T-helper 17 cell (primary cell): ENCODE measurements around the gene SETD7. TPM values are rescaled to one million over a fixed set of nuclear protein-coding genes. Genes with fewer than 3 reads are reported as not detected.

Experiments used
- ATAC-seq: fragments of 150-1000 bp; cut with Tn5 transposase; 2 replicates; pipeline ENCODE4 v1.10.0; 2021; ENCODE audit warnings: mild to moderate bottlenecking, moderate library complexity
- DNase-seq, 3 donors: peaks; one replicate each; pipeline versions ENCODE4 v3.0.0 to v3.0.0-alpha.2; 2020 to 2021
- H3K9me3 ChIP-seq: one replicate; pipeline ENCODE4 v1.7.0; 2013; ENCODE audit warnings: low read length, mild to moderate bottlenecking; ENCODE audit not compliant: control insufficient read depth, poor library complexity, severe bottlenecking
- H3K27ac Mint-ChIP-seq: one replicate; pipeline ENCODE4 v1.8.0; 2022; ENCODE audit warnings: mild to moderate bottlenecking, moderate library complexity, mixed read lengths
- H3K27me3 Mint-ChIP-seq: one replicate; pipeline ENCODE4 v1.8.0; 2022; ENCODE audit warnings: mixed read lengths
- H3K36me3 Mint-ChIP-seq: one replicate; pipeline ENCODE4 v1.8.0; 2022; ENCODE audit warnings: low read depth, mixed read lengths
- H3K4me1 Mint-ChIP-seq: one replicate; pipeline ENCODE4 v1.8.0; 2022; ENCODE audit warnings: mild to moderate bottlenecking, mixed read lengths
- H3K4me3 Mint-ChIP-seq: one replicate; pipeline ENCODE4 v1.8.0; 2022; ENCODE audit warnings: mild to moderate bottlenecking, moderate library complexity, mixed read lengths
- total RNA-seq, 4 donors: library from RNA in 2 of 4; stranded (reverse) in 2 of 4; gene quantifications; one replicate each; pipeline ENCODE4 v1.2.3 and lab custom pipeline; 2022 to 2026

The SETD7 gene
- total RNA-seq, 2 donors from 2014 or later, result 29.7 to 37.9 TPM

DNA sequence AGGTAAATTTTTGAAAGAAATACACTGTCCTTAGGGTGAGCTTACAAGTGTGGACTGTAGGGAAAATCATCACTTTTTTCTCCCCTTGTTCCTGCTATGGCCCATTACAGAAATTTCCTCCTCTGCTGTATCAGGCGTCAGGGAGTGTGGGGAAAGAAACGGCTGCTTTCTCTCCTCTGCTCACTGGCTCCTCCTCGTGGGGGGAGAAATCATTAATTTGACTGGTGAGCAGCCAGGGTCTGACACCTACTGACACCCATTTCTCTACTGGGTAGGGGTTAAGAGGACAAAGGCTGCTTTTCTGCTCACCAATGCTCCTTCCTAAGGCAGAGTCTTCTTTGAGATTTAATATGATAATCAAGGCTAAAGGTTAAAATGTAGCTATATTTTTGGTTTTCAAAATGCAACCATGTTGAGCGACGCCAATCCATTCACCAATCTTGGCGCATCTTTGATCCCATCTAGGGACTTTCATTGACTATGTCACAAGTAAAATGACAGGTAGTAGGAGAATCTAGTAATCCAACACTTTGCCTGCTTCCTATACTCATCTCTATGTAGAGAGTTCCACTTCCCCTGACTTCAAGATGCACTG lies 25.1 kb downstream of the SETD7 start:
- peaks cover 3% of the 10 kb centered on the region for H3K36me3 Mint-ChIP-seq
- H3K27me3 Mint-ChIP-seq, result no peaks in the 10 kb centered on the region
- H3K4me1 Mint-ChIP-seq, result peaks cover 12% of the 10 kb centered on the region
- ATAC-seq (peak; percentile 80), DNase-seq (peak; percentile 17 to 59 (median 24))
- H3K9me3 ChIP-seq, result no peaks in the 10 kb centered on the region
- no peak overlapping the region for H3K27ac Mint-ChIP-seq
- H3K4me3 Mint-ChIP-seq, result no peak overlapping the region

GRCh38 chr4:139528377-139529005 lies 27.5 kb downstream of the SETD7 start:
- peak; percentile 36 for ATAC-seq
- DNase-seq, result no peak
- H3K4me3 Mint-ChIP-seq, result no peak overlapping the region
- no peaks in the 10 kb centered on the region for H3K27me3 Mint-ChIP-seq
- H3K27ac Mint-ChIP-seq, result peak overlapping the region; percentile 74
- H3K36me3 Mint-ChIP-seq, result peaks cover 6% of the 10 kb centered on the region
- no peaks in the 10 kb centered on the region for H3K9me3 ChIP-seq
- H3K4me1 Mint-ChIP-seq, result peaks cover 18% of the 10 kb centered on the region

DNA sequence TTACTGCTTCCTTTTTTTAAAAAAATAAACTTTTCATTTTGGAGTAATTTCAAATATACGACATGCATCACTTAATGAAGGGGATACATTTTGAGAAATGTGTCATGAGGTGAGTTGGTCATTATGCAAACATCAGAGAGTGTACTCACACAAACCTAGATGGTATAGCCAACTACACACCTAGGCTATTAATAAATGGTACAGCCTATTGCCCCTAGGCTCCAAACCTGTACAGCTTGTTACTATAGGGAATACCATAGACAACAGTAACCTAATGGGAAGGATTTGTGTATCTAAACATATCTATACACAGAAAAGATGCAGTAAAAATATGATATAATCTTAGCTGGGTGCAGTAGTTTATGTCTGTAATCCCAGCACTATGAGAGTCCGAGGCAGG lies 29.1 kb downstream of the SETD7 start:
- ATAC-seq (no peak), DNase-seq (no peak)
- Mint-ChIP-seq H3K4me1 (peaks cover 16% of the 10 kb centered on the region), H3K27ac (no peak overlapping the region), H3K27me3 (no peaks in the 10 kb centered on the region), H3K4me3 (no peak overlapping the region), H3K36me3 (peaks cover 3% of the 10 kb centered on the region)
- H3K9me3 ChIP-seq, result no peaks in the 10 kb centered on the region

DNA sequence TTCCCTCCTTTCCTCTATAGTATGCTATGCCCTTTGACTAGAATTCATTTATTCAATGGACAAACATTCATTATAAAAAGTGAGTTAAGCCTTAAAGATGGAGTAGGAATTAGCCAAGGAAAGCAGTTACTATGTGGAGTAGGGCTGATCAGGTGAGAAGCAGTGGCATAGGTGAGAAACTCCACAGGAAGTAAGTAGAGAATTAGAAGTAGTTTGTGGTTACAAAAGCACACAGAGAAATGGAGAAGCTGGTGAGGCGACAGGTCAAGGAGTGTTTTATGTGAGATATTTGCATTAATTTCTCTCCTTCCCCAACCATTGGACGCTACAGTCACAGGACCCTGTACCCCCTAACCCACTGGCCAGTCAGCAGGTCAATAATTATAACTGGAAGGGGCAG lies 30.6 kb downstream of the SETD7 start:
- no peaks in the 10 kb centered on the region for H3K27me3 Mint-ChIP-seq
- peak overlapping the region; percentile 53 for H3K27ac Mint-ChIP-seq
- H3K4me1 Mint-ChIP-seq, result peaks cover 11% of the 10 kb centered on the region
- peak overlapping the region; percentile 21 for H3K4me3 Mint-ChIP-seq
- peaks cover 3% of the 10 kb centered on the region for H3K36me3 Mint-ChIP-seq
- DNase-seq (no peak), ATAC-seq (no peak)
- H3K9me3 ChIP-seq, result no peaks in the 10 kb centered on the region

DNA sequence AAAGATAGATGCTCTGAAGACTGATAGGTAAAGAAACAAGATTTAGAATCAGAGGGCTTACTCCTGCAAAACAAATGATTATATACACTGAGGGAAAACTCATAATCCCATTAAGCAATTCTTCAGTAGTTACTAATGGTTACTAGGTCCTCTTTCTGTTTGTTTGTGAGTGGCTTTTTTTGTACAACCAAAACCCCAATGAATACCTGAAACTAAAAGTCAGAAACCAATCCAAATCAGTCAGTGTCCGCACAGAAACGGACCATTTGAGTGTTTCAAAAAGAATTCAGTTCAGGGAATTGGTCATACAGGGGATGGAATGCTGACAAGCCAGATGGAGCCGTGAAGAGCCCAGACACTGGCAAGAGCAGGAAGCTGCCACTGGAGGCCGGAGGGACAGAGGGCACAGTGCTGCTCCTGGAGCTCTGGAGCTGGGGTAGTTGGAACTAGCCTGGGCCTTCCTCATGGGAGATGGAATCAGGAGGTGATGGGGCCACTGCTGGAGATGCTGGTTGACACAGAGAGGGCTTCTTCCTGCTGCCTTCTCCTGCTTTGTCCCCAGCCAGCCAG lies 31.9 kb downstream of the SETD7 start:
- Mint-ChIP-seq H3K36me3 (peaks cover 3% of the 10 kb centered on the region), H3K4me1 (peaks cover 11% of the 10 kb centered on the region), H3K27ac (peak overlapping the region; percentile 53), H3K4me3 (no peak overlapping the region), H3K27me3 (no peaks in the 10 kb centered on the region)
- DNase-seq (no peak), ATAC-seq (no peak)
- no peaks in the 10 kb centered on the region for H3K9me3 ChIP-seq

GRCh38 chr4:139523076-139523475 lies 32.9 kb downstream of the SETD7 start:
- Mint-ChIP-seq H3K27me3 (no peaks in the 10 kb centered on the region), H3K4me1 (peaks cover 8% of the 10 kb centered on the region), H3K27ac (no peak overlapping the region), H3K36me3 (peaks cover 3% of the 10 kb centered on the region), H3K4me3 (no peak overlapping the region)
- ATAC-seq (no peak), DNase-seq (no peak)
- H3K9me3 ChIP-seq, result no peaks in the 10 kb centered on the region

DNA sequence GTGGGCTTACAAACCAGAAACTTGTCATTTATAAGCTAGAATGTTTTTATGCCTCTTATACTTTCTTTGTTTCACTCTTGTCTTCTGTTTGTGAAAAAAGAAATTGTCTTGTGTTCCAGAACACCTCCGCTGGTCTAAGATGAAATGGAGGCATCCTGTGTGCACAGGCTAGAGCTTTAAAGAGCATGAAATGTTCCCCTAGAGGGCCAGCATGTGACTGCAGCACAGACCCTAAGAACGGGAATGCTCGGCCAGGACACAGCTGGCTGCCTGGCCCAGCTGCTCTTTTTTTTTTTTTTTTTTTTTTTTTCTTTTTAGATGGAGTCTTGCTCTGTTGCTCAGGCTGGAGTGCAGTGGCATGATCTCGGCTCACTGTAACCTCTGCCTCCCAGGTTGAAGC lies 33.6 kb downstream of the SETD7 start:
- peaks cover 8% of the 10 kb centered on the region for H3K4me1 Mint-ChIP-seq
- H3K27me3 Mint-ChIP-seq, result no peaks in the 10 kb centered on the region
- H3K27ac Mint-ChIP-seq, result no peak overlapping the region
- no peak overlapping the region for H3K4me3 Mint-ChIP-seq
- H3K36me3 Mint-ChIP-seq, result peaks cover 3% of the 10 kb centered on the region
- no peaks in the 10 kb centered on the region for H3K9me3 ChIP-seq
- DNase-seq, result no peak
- no peak for ATAC-seq

- no peak for DNase-seq
- Mint-ChIP-seq H3K27me3 (no peaks in the 10 kb centered on the region), H3K4me1 (peaks cover 8% of the 10 kb centered on the region), H3K27ac (no peak overlapping the region), H3K36me3 (peaks cover 3% of the 10 kb centered on the region), H3K4me3 (no peak overlapping the region)
- no peaks in the 10 kb centered on the region for H3K9me3 ChIP-seq
- ATAC-seq, result no peak
Measured at GRCh38 chr4:139521754-139522401, 34.1 kb downstream of the SETD7 start.

DNA sequence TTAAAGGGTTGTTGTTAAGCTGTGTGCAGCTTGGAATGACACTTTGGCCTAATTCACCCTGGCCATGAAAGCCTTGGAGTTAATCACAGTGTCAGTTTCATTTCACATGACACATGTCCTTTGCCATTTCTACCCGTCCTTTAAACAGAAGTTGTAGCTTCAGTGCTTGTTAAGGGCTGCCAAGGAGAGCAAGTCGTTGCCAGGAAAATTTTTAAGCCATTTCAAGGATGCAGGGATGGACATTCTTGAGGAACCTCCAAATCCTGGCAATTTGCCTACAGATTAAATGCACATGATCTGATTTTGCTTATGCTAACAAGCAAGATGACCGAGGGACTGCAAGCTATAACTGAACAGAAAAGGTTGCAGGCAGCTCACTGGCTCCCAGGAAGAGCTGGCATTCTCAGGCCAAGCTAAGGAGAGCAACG lies 40.5 kb downstream of the SETD7 start:
- peak overlapping the region; percentile 36 for H3K4me3 Mint-ChIP-seq
- peaks cover 8% of the 10 kb centered on the region for H3K4me1 Mint-ChIP-seq
- no peaks in the 10 kb centered on the region for H3K9me3 ChIP-seq
- no peak for DNase-seq
- ATAC-seq, result no peak
- no peak overlapping the region for H3K27ac Mint-ChIP-seq
- H3K36me3 Mint-ChIP-seq, result peaks cover 4% of the 10 kb centered on the region
- H3K27me3 Mint-ChIP-seq, result no peaks in the 10 kb centered on the region

DNA sequence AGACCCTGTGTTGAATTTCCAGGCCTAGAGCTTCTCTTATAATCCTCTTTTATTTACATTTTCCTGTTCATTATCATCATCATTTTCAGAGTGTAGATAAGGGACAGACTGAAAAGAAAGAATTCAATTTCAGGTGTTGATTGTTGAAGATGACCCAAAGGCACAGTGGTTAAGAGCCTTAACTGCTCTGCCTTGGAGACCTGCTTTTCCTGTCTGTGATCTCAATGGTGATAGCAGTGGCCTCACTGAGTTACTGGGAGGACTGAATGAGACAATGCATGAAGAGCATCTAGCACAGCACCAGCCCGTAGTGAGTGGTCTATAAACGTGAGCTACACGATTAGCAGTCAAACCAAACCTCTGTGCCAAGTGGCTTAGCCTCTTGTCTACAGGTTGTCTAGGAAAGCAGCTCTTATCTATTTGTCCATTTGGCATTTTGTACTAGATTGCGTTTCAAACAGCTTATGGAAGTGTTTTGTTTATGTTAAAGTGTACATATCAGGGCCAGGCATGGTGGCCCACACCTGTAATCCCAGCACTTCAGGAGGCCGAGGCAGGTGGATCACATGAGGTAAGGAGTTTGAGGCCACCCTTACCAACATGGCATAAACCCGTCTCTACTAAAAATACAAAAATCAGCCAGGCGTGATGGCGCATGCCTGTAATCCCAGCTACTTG lies 41.5 kb downstream of the SETD7 start:
- peaks cover 4% of the 10 kb centered on the region for H3K36me3 Mint-ChIP-seq

GRCh38 chr4:139511320-139511719 lies 44.7 kb downstream of the SETD7 start:
- peak; percentile 57 for ATAC-seq
- peaks cover 8% of the 10 kb centered on the region for H3K36me3 Mint-ChIP-seq
- H3K4me3 Mint-ChIP-seq, result no peak overlapping the region
- H3K9me3 ChIP-seq, result no peaks in the 10 kb centered on the region
- H3K27ac Mint-ChIP-seq, result peak overlapping the region; percentile 2
- no peaks in the 10 kb centered on the region for H3K27me3 Mint-ChIP-seq
- peaks cover 13% of the 10 kb centered on the region for H3K4me1 Mint-ChIP-seq
- DNase-seq, result no peak

More for the DNA sequence above, 41.5 kb downstream of the SETD7 start:
- no peaks in the 10 kb centered on the region for H3K9me3 ChIP-seq
- Mint-ChIP-seq H3K4me1 (peaks cover 8% of the 10 kb centered on the region), H3K27me3 (no peaks in the 10 kb centered on the region), H3K4me3 (no peak overlapping the region), H3K27ac (peak overlapping the region; percentile 11)
- DNase-seq, result no peak
- no peak for ATAC-seq

DNA sequence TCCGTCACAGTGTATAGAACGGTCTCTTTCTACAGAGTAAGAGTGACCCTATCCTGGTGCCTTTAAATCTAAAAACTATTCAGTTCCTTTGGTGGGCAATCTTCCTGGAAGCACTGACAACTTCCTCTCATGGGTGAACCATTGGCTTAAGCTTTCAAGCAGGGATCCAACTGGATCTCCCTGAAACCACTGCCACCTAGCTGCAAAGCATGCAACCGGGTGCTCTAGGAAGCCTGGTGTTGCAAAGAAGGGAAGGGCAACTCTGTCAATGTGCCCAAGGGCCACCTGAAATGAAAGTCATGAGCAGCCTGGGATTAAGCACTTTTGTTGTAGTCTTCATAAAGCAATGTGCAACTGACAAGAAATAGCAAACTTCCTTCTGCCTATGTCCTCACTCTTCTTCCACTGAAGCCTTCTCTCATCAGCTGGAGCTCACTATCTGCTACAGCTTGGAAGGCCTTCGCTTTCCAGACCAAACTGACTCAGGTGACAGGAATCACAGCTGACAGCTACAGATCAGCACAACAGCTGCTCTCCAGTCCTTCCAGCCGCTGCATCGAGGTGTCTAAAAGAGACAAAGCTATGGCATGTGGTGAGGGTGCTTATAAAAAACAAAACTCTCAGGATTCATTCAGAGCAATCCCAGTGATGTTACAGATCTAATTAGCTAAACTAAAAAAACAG lies 46.1 kb downstream of the SETD7 start:
- ATAC-seq, result no peak
- no peaks in the 10 kb centered on the region for H3K27me3 Mint-ChIP-seq
- no peaks in the 10 kb centered on the region for H3K9me3 ChIP-seq
- peak overlapping the region; percentile 59 for H3K27ac Mint-ChIP-seq
- peaks cover 3% of the 10 kb centered on the region for H3K36me3 Mint-ChIP-seq
- H3K4me1 Mint-ChIP-seq, result peaks cover 11% of the 10 kb centered on the region
- no peak for DNase-seq
- no peak overlapping the region for H3K4me3 Mint-ChIP-seq
